Measurements from ENCODE around the gene RGL1. TPM values are rescaled to one million over a fixed set of nuclear protein-coding genes. Genes with fewer than 3 reads are reported as not detected.

Gene RGL1
- total and polyA plus RNA-seq, 7 donors, result 8.3 to 42.1 (median 23.8) TPM

GRCh38 chr1:183806125-183806524 lies 1.2 kb downstream of the RGL1 start:
- Histone ChIP-seq H3K9me3 (peaks cover 0 to 4% (median 2%) of the 10 kb centered on the region in 4 donors), H3K36me3 (peaks cover 0 to 3% (median 0%) of the 10 kb centered on the region in 4 donors), H3K4me3 (peak overlapping the region; percentile 54 to 75 (median 66)), H3K4me1 (peaks cover 0 to 54% (median 27%) of the 10 kb centered on the region in 4 donors), H3K27me3 (no peaks in the 10 kb centered on the region), H3K27ac (peak overlapping the region; percentile 83 to 94 (median 90))
- 31 to 32% methylated on average over 4 of the region's 4 CpGs for WGBS, 2 donors
- DNase-seq, result no peak
- intact Hi-C loops (cut with DNase I), result loop anchor here (5.0 kb wide), 2 partner anchors 74 to 96 kb away; no protein-coding TSS in a partner anchor
- TF ChIP-seq POLR2A (IDR thresholded peaks at IDR 0.05) (no peak), POLR2AphosphoS5 (IDR thresholded peaks at IDR 0.05) (no peak)

GRCh38 chr1:183806675-183807074 lies 1.8 kb downstream of the RGL1 start:
- H3K27me3 ChIP-seq, result no peaks in the 10 kb centered on the region
- H3K27ac ChIP-seq, result peak overlapping the region; percentile 83 to 94 (median 90)
- peaks cover 0 to 2% (median under 1%) of the 10 kb centered on the region in 4 donors for H3K9me3 ChIP-seq
- peak overlapping the region; percentile 54 to 75 (median 66) for H3K4me3 ChIP-seq
- TF ChIP-seq POLR2AphosphoS5 (IDR thresholded peaks at IDR 0.05) (no peak), CTCF (IDR thresholded peaks at IDR 0.05) (no peak), POLR2A (IDR thresholded peaks at IDR 0.05) (no peak), EP300 (IDR thresholded peaks at IDR 0.05) (no peak)
- 67 to 68% methylated on average over 1 of the region's 1 CpG for WGBS, 2 donors
- H3K36me3 ChIP-seq, result peaks cover 0 to 3% (median 0%) of the 10 kb centered on the region in 4 donors
- no peak for DNase-seq
- intact Hi-C loops (cut with DNase I), result loop anchor here (5.0 kb wide), 2 partner anchors 74 to 96 kb away; no protein-coding TSS in a partner anchor
- H3K4me1 ChIP-seq, result peaks cover 0 to 59% (median 30%) of the 10 kb centered on the region in 4 donors

GRCh38 chr1:183807549-183808168 lies 2.7 kb downstream of the RGL1 start:
- intact Hi-C loops (cut with DNase I), result loop anchor here (5.0 kb wide), 2 partner anchors 75 to 95 kb away; no protein-coding TSS in a partner anchor
- Histone ChIP-seq H3K4me3 (peak overlapping the region in 3 of 4 donors; percentile 65 to 75 (median 68)), H3K27me3 (no peaks in the 10 kb centered on the region), H3K36me3 (peaks cover 0 to 3% (median 0%) of the 10 kb centered on the region in 4 donors), H3K27ac (peak overlapping the region in 3 of 4 donors; percentile 1 to 94 (median 89)), H3K9me3 (no peaks in the 10 kb centered on the region), H3K4me1 (peaks cover 0 to 69% (median 40%) of the 10 kb centered on the region in 4 donors)
- WGBS, 2 donors, result 69 to 75% methylated on average over 2 of the region's 2 CpGs
- TF ChIP-seq CTCF (IDR thresholded peaks at IDR 0.05), result no peak
- no peak for TF ChIP-seq EP300 (IDR thresholded peaks at IDR 0.05)
- TF ChIP-seq POLR2A (IDR thresholded peaks at IDR 0.05), result no peak
- TF ChIP-seq POLR2AphosphoS5 (IDR thresholded peaks at IDR 0.05), result no peak
- DNase-seq, result peak; percentile 74

- H3K9me3 ChIP-seq, result no peaks in the 10 kb centered on the region
- peaks cover 0 to 3% (median 0%) of the 10 kb centered on the region in 4 donors for H3K36me3 ChIP-seq
- H3K4me1 ChIP-seq, result peaks cover 0 to 77% (median 48%) of the 10 kb centered on the region in 4 donors
- WGBS, 2 donors, result 85 to 88% methylated on average over 2 of the region's 2 CpGs
- no peaks in the 10 kb centered on the region for H3K27me3 ChIP-seq
- peak overlapping the region in 2 of 4 donors; percentile 5 to 68 for H3K4me3 ChIP-seq
- peak overlapping the region in 3 of 4 donors; percentile 1 to 94 (median 29) for H3K27ac ChIP-seq
- no peak for TF ChIP-seq POLR2AphosphoS5 (IDR thresholded peaks at IDR 0.05)
- TF ChIP-seq EP300 (IDR thresholded peaks at IDR 0.05), result no peak
- no peak for TF ChIP-seq CTCF (IDR thresholded peaks at IDR 0.05)
- TF ChIP-seq POLR2A (IDR thresholded peaks at IDR 0.05), result no peak
- no peak for DNase-seq
- intact Hi-C loops (cut with DNase I), result loop anchor here (5.0 kb wide), 2 partner anchors 76 to 94 kb away; no protein-coding TSS in a partner anchor
Measured at GRCh38 chr1:183808296-183809027, 3.5 kb downstream of the RGL1 start.

- peaks cover 0 to 87% (median 61%) of the 10 kb centered on the region in 4 donors for H3K4me1 ChIP-seq
Measured at GRCh38 chr1:183810121-183810520, 5.2 kb downstream of the RGL1 start.

More at GRCh38 chr1:183810121-183810520, 5.2 kb downstream of the RGL1 start:
- intact Hi-C loops (cut with DNase I), result no loop called here
- Histone ChIP-seq H3K27me3 (no peaks in the 10 kb centered on the region), H3K36me3 (peaks cover 0 to 3% (median 0%) of the 10 kb centered on the region in 4 donors), H3K9me3 (no peaks in the 10 kb centered on the region), H3K4me3 (no peak overlapping the region), H3K27ac (no peak overlapping the region)
- WGBS, 2 donors, result 61 to 73% methylated on average over 2 of the region's 2 CpGs
- TF ChIP-seq CTCF (IDR thresholded peaks at IDR 0.05), result no peak
- no peak for TF ChIP-seq POLR2AphosphoS5 (IDR thresholded peaks at IDR 0.05)
- no peak for TF ChIP-seq EP300 (IDR thresholded peaks at IDR 0.05)
- TF ChIP-seq POLR2A (IDR thresholded peaks at IDR 0.05), result no peak
- DNase-seq, result no peak

All from sigmoid colon (tissue), 7 donors.